ENCODE measurements around the gene CYP2A13. TPM values are rescaled to one million over a fixed set of nuclear protein-coding genes. Genes with fewer than 3 reads are reported as not detected.
"Not testable (repeated sequence)": the region's sequence is repeated elsewhere in the genome, so short reads cannot be mapped to it uniquely, and the experiment has no call there.

CYP2A13 gene
- total RNA-seq, 4 donors from 2014 or later = not detected

DNA sequence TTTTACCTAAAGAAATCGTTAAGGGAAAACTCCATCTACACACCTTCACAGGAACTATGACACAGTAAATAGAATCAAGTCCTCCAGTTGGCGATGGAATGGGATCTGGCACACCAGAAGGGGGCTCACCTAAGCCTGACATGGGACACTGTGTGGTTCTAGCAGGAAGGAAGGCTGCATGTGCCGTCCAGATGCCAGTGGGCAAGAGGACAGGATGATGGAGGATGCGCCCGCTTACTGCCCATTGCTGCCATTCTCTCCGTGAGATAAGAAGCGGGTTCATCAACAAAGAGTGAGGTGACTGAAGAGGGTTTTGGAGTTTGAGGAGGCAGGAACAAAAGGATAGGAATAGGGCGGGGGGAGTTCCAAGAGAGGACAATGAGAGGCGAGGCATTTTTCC lies 23.0 kb downstream of the CYP2A13 start:
- no peaks in the 10 kb centered on the region for H3K36me3 ChIP-seq
- peaks cover 24% of the 10 kb centered on the region for H3K27me3 ChIP-seq
- H3K4me3 ChIP-seq = no peak overlapping the region
- no peaks in the 10 kb centered on the region for H3K4me1 ChIP-seq
- H3K27ac ChIP-seq = no peak overlapping the region
- WGBS, 2 donors (ENCODE audit: low coverage in 1 of 2) = 80 to 93% methylated on average over 6 to 7 of the region's 9 CpGs
- H3K9me3 ChIP-seq = no peaks in the 10 kb centered on the region
- TF ChIP-seq, protein P1, sequence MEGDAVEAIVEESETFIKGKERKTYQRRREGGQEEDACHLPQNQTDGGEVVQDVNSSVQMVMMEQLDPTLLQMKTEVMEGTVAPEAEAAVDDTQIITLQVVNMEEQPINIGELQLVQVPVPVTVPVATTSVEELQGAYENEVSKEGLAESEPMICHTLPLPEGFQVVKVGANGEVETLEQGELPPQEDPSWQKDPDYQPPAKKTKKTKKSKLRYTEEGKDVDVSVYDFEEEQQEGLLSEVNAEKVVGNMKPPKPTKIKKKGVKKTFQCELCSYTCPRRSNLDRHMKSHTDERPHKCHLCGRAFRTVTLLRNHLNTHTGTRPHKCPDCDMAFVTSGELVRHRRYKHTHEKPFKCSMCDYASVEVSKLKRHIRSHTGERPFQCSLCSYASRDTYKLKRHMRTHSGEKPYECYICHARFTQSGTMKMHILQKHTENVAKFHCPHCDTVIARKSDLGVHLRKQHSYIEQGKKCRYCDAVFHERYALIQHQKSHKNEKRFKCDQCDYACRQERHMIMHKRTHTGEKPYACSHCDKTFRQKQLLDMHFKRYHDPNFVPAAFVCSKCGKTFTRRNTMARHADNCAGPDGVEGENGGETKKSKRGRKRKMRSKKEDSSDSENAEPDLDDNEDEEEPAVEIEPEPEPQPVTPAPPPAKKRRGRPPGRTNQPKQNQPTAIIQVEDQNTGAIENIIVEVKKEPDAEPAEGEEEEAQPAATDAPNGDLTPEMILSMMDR (IDR thresholded peaks at IDR 0.05) = no peak
- TF ChIP-seq POLR2AphosphoS5 (IDR thresholded peaks at IDR 0.05) (no peak), POLR2A (IDR thresholded peaks at IDR 0.05) (no peak), EP300 (IDR thresholded peaks at IDR 0.05) (no peak)
- no peak for ATAC-seq

DNA sequence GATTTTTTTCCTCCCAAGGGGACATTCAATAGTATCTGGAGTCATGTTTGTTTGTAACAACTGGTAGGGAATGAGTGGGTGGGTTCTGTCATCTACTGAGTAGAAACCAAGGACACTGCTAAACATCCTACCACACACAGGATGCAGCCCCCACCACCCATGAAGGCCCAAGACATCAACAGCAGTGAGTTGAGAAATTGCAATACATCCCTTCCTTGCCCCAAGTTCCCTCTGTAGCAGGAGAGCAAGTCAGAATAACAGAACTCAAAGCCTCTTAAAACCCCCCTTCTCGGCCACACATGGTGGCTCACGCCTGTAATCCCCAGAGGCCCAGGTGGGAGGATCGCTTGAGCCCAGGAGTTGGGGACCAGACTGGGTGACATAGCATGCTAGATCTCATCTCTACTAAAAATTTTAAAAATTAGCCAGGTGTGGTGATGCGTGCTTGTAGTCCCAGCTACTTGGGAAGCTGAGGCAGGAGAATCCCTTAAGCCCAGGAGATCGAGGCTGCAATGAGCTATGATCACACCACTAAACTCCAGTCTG lies 23.6 kb downstream of the CYP2A13 start:
- ATAC-seq = no peak
- Histone ChIP-seq H3K36me3 (no peaks in the 10 kb centered on the region), H3K4me3 (no peak overlapping the region), H3K27ac (no peak overlapping the region), H3K27me3 (peaks cover 27% of the 10 kb centered on the region), H3K9me3 (no peaks in the 10 kb centered on the region), H3K4me1 (no peaks in the 10 kb centered on the region)
- TF ChIP-seq, protein P1 (IDR thresholded peaks at IDR 0.05) = no peak
- TF ChIP-seq POLR2A (IDR thresholded peaks at IDR 0.05) (no peak), EP300 (IDR thresholded peaks at IDR 0.05) (no peak), POLR2AphosphoS5 (IDR thresholded peaks at IDR 0.05) (no peak)
- 89% methylated on average over 5 of the region's 5 CpGs; no CpG with 5 or more reads in 1 of the 2 donors for WGBS, 2 donors (ENCODE audit: low coverage in 1 of 2)

DNA sequence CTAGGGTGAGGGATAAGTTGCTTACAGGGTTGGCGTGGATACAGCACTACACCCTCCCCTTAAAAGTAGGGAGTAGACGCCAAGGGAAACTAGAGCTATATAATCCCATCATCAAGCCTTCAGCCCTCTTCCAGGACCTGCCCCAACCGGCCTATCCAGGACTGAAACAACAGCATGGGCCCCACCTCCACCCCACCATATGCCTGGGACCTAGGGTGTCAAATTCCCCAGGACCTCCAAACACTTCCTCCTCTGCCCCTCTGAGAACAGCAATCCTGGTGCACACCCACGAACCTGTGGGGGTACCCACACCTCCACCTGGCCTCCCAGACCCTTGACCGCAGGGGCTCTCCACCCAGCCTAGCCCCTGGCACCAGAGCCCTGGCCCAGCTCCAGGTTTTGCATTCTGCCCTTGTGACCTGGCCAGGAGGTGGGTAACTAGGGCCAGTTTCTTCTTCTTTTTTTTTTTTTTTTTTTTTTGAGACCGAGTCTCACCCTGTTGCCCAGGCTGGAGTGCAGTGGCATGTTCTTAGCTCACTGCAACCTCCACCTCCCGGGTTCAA lies 24.6 kb downstream of the CYP2A13 start:
- WGBS, 2 donors (ENCODE audit: low coverage in 1 of 2) = 63 to 75% methylated on average over 1 to 5 of the region's 7 CpGs
- H3K27me3 ChIP-seq = peaks cover 28% of the 10 kb centered on the region
- TF ChIP-seq POLR2A (IDR thresholded peaks at IDR 0.05) = no peak

DNA sequence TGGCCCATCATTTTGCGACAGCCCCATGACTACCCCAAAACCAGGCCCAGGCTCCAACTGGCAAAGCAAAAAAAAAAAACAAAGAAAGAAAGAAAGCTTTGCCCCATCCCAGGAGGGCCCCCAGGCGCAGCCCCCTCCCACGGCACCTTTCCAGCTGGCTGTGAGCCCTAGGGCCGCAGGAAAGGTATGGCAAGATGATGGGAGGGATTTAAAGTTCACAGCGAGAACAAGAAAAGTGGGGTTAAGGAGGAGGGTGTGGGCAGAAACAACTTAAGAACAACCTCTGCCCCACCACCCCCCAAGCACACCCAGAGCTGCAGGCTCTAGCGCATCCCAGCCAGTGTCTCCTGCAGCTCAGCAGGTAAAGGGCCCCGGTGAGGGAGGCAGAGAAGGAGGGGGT lies 25.9 kb downstream of the CYP2A13 start, which contains the start of gene CYP2F1:
Gene CYP2F1, plus strand, starts transcription at position 301 of the 400 bp plus-strand sequence. CDS start 1,757 bp downstream, outside the sequence.
- Histone ChIP-seq H3K27me3 (peaks cover 31% of the 10 kb centered on the region), H3K36me3 (no peaks in the 10 kb centered on the region), H3K4me1 (no peaks in the 10 kb centered on the region), H3K27ac (no peak within 1 kb of the TSS), H3K9me3 (no peaks in the 10 kb centered on the region), H3K4me3 (no peak within 1 kb of the TSS)
- TF ChIP-seq, protein P1 (IDR thresholded peaks at IDR 0.05) = no peak
- TF ChIP-seq EP300 (IDR thresholded peaks at IDR 0.05) = no peak
- no peak for TF ChIP-seq POLR2A (IDR thresholded peaks at IDR 0.05)
- TF ChIP-seq POLR2AphosphoS5 (IDR thresholded peaks at IDR 0.05) = no peak
- no peak for ATAC-seq
- 62% methylated on average over 6 of the region's 7 CpGs; no CpG with 5 or more reads in 1 of the 2 donors for WGBS, 2 donors (ENCODE audit: low coverage in 1 of 2)

More for the DNA sequence above, 24.6 kb downstream of the CYP2A13 start:
- Histone ChIP-seq H3K4me3 (no peak overlapping the region), H3K36me3 (no peaks in the 10 kb centered on the region), H3K9me3 (no peaks in the 10 kb centered on the region), H3K27ac (no peak overlapping the region), H3K4me1 (no peaks in the 10 kb centered on the region)
- no peak for ATAC-seq

DNA sequence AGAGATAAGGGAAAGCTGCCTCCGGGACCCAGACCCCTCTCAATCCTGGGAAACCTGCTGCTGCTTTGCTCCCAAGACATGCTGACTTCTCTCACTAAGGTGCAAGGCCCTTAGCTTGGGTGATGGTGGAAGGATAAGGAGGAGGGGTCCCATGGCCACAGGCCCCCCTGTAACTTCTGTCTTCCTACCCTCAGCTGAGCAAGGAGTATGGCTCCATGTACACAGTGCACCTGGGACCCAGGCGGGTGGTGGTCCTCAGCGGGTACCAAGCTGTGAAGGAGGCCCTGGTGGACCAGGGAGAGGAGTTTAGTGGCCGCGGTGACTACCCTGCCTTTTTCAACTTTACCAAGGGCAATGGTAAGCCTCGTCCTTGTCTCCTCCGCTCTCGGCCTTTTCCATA lies 28.0 kb downstream of the CYP2A13 start:
- TF ChIP-seq, protein P1 (IDR thresholded peaks at IDR 0.05) = no peak
- TF ChIP-seq POLR2A (IDR thresholded peaks at IDR 0.05) (no peak), EP300 (IDR thresholded peaks at IDR 0.05) (no peak), POLR2AphosphoS5 (IDR thresholded peaks at IDR 0.05) (no peak)
- H3K9me3 ChIP-seq = no peaks in the 10 kb centered on the region
- H3K4me1 ChIP-seq = no peaks in the 10 kb centered on the region
- no peak for ATAC-seq
- no peaks in the 10 kb centered on the region for H3K36me3 ChIP-seq
- WGBS, 2 donors (ENCODE audit: low coverage in 1 of 2) = 81 to 88% methylated on average over 3 to 6 of the region's 8 CpGs
- no peak overlapping the region for H3K27ac ChIP-seq
- no peak overlapping the region for H3K4me3 ChIP-seq
- peaks cover 31% of the 10 kb centered on the region for H3K27me3 ChIP-seq

DNA sequence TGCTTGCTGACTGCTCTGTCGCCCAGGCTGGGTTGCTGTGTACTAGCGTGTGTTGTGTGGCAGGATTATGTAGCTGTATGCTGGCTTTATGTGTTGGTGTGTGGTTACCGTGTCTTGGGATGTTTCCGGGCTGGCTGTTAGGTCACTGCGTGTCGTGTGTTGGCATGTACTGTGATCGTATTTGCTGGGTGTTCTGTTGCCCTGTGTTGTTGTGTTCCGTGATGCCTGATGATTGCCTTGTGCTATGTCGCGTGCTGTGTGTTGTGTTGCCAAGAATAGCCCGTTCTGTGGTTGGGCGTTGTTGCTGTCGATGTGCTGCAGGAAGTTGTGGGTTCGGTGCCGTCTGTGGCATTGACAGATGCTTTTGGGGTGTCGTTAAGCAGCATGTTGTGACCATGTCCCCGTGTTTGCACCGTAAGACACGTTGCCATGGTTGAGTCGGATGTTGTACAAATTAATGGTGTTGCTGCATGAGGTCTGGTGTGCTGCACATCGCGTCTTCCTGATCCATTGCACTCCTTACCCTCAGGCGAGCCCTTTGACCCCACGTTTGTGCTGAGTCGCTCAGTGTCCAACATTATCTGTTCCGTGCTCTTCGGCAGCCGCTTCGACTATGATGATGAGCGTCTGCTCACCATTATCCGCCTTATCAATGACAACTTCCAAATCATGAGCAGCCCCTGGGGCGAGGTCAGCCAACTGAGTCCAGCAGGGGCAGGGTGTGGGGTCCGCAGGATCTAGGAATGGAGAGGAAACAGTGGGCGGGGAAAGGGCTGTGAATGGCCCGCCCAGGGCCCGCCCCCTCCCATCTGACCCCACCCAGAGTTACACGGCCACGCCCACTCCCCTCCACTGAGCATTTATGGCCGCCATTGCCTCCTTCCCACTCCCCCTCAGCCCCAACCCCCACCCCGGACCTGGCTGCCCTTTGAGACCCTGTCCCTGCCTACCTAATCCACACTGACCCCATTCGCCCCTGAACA lies 33.0 kb downstream of the CYP2A13 start:
- WGBS, 2 donors (ENCODE audit: low coverage in 1 of 2) = 74% methylated on average over 15 of the region's 41 CpGs; no CpG with 5 or more reads in 1 of the 2 donors
- peaks cover 15% of the 10 kb centered on the region for H3K27me3 ChIP-seq
- not testable (repeated sequence) for H3K4me1 ChIP-seq, H3K27ac ChIP-seq, H3K36me3 ChIP-seq, H3K4me3 ChIP-seq, ATAC-seq, H3K9me3 ChIP-seq

DNA sequence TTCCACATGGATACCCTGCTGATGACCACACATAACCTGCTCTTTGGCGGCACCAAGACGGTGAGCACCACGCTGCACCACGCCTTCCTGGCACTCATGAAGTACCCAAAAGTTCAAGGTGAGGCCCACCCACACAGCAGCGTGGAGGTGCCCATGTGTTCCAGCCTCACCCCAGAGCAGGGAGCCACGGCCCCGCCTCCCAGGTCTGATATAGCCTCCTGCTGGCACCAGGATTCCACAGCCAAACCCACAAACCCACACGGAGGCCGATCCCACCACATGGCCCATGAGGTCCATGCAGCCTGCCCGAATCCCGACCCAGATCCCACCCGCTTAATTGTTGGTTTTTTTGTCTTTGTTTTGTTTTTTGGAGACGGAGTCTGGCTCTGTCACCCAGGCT lies 34.6 kb downstream of the CYP2A13 start:
- ATAC-seq, H3K27ac ChIP-seq, H3K9me3 ChIP-seq, H3K4me3 ChIP-seq, H3K27me3 ChIP-seq, H3K4me1 ChIP-seq, H3K36me3 ChIP-seq: not testable (repeated sequence)
- WGBS, 2 donors (ENCODE audit: low coverage in 1 of 2) = 95 to 96% methylated on average over 2 to 4 of the region's 13 CpGs

Data from gastroesophageal sphincter (tissue), 4 donors.